NCI-H82 treated with DMSO at 0.1 percent for 48 hours (cell line): ENCODE measurements around the gene SAV1.

Source experiments
- DNase-seq: peaks from one replicate; lab custom pipeline; 2025; ENCODE audit not compliant: unreplicated experiment; lab: John Stamatoyannopoulos, UW

Gene SAV1

GRCh38 chr14:50610465-50610864 is 57.6 kb downstream of the SAV1 start:
- no peak for DNase-seq

- DNase-seq: no peak
Observed at GRCh38 chr14:50608302-50608851, 59.7 kb downstream of the SAV1 start.

GRCh38 chr14:50607761-50608160 is 60.3 kb downstream of the SAV1 start:
- no peak for DNase-seq

- DNase-seq: no peak
Observed at GRCh38 chr14:50607181-50607580, 60.9 kb downstream of the SAV1 start.

GRCh38 chr14:50606468-50606867 is 61.6 kb downstream of the SAV1 start:
- no peak for DNase-seq

GRCh38 chr14:50605766-50606165 is 62.3 kb downstream of the SAV1 start:
- no peak for DNase-seq

- no peak for DNase-seq
Observed at GRCh38 chr14:50603565-50603964, 64.5 kb downstream of the SAV1 start.

- DNase-seq: no peak
Observed at GRCh38 chr14:50602035-50602434, 66.1 kb downstream of the SAV1 start.

GRCh38 chr14:50601394-50601793 is 66.7 kb downstream of the SAV1 start:
- DNase-seq: no peak

GRCh38 chr14:50600849-50601248 is 67.3 kb downstream of the SAV1 start:
- no peak for DNase-seq

GRCh38 chr14:50599700-50600444 is 68.2 kb downstream of the SAV1 start:
- DNase-seq: no peak

- no peak for DNase-seq
Observed at GRCh38 chr14:50598765-50599164, 69.3 kb downstream of the SAV1 start.

GRCh38 chr14:50594577-50595316 is 73.4 kb downstream of the SAV1 start:
- DNase-seq: no peak

GRCh38 chr14:50590464-50590863 is 77.6 kb downstream of the SAV1 start:
- DNase-seq: no peak
